HepG2 (cell line): ENCODE data around the gene EIF2B1. TPM values are rescaled to one million over a fixed set of nuclear protein-coding genes. Genes with fewer than 3 reads are reported as not detected.

Source experiments
- ATAC-seq: fragments of 200-7000 bp; cut with Tn5 transposase; 3 replicates; pipeline ENCODE4 v1.9.1; 2020; ENCODE audit warnings: mild to moderate bottlenecking, moderate library complexity
- Bru-seq: library from RNA; stranded (reverse); fragments of 400-500 nt; gene quantifications from one replicate; lab custom pipeline; 2021; lab: Mats Ljungman, UMichigan
- BruChase-seq, 2 experiments: library from RNA; stranded (reverse); fragments of 400-500 nt; gene quantifications; one replicate each; lab custom pipeline; 2021; lab: Mats Ljungman, UMichigan
- BruUV-seq: library from RNA; stranded (reverse); fragments of 400-500 nt; replicated peaks from 2 replicates; lab custom pipeline; 2021; lab: Mats Ljungman, UMichigan
- CTCF ChIA-PET: fragments of 300-600 bp; formaldehyde crosslinking; extraction: SDS; loops from one replicate; lab custom pipeline; 2021; ENCODE audit warnings: low total read pairs, inconsistent platforms, low intra/inter-chr PET ratio; lab: Yijun Ruan, JAX
- POLR2A ChIA-PET: fragments of 350-600 bp; sonication (Branson Sonifier 250); formaldehyde crosslinking; loops from one replicate; lab custom pipeline; 2020; ENCODE audit warnings: antibody characterized with exemption, inconsistent platforms; lab: Yijun Ruan, JAX
- DNase-seq: peaks from one replicate; pipeline ENCODE4 v3.0.0-alpha.2; 2015; ENCODE audit warnings: low spot score
- FAIRE-seq: peaks from 3 replicates; lab custom pipeline; 2011; peaks lifted over from hg19 to GRCh38; lab: Jason Lieb, UNC
- H2AFZ ChIP-seq: one replicate; pipeline ENCODE4 v1.6.1; 2011; ENCODE audit warnings: low read length, inconsistent platforms
- H3K27ac ChIP-seq: fragments of 300-600 bp; 3 replicates; pipeline ENCODE4 v1.8.0; 2011; ENCODE audit warnings: mixed run types, mild to moderate bottlenecking, mixed read lengths, low read length, inconsistent platforms; ENCODE audit not compliant: insufficient read depth; ENCODE audit errors: extremely low read length
- H3K27me3 ChIP-seq, 2 experiments: fragments of 200-600 bp in 1 of 2; 2 replicates in 1 of 2; 3 replicates in 1 of 2; pipeline versions ENCODE4 v1.6.0 to v1.8.0; 2011; ENCODE audit warnings: low read length in 2 of 2, mild to moderate bottlenecking in 2 of 2, moderate library complexity in 2 of 2, inconsistent platforms in 1 of 2; ENCODE audit not compliant: insufficient read depth in 2 of 2, control insufficient read depth in 1 of 2
- H3K36me3 ChIP-seq, 2 experiments: fragments of 200-600 bp in 1 of 2; replicated peaks in 1 of 2; 2 replicates in 1 of 2; 3 replicates in 1 of 2; pipeline versions ENCODE4 v1.5.1 to v1.8.0; 2011; ENCODE audit warnings: low read length in 2 of 2, inconsistent platforms in 1 of 2; ENCODE audit not compliant: insufficient read depth in 2 of 2, control insufficient read depth in 1 of 2
- H3K4me1 ChIP-seq: 2 replicates; pipeline ENCODE4 v1.5.1; 2012; ENCODE audit warnings: low read length, inconsistent platforms; ENCODE audit not compliant: insufficient read depth
- H3K4me2 ChIP-seq: 2 replicates; pipeline ENCODE4 v1.6.0; 2011; ENCODE audit warnings: low read depth, low read length, inconsistent platforms
- H3K4me3 ChIP-seq, 3 experiments: fragments of 200-600 bp in 1 of 3; sonication (generic), shearing (Covaris generic) in 1 of 3; replicated peaks in 1 of 3; 2 replicates each; pipeline ENCODE4 v1.5.1; 2011 to 2016; ENCODE audit warnings: low read length in 3 of 3, inconsistent platforms in 2 of 3, low read depth in 2 of 3, mild to moderate bottlenecking in 2 of 3, control low read depth in 1 of 3, mixed read lengths in 1 of 3; ENCODE audit not compliant: insufficient read depth in 1 of 3
- H3K79me2 ChIP-seq: one replicate; pipeline ENCODE4 v1.6.1; 2011; ENCODE audit warnings: low read length, inconsistent platforms; ENCODE audit not compliant: insufficient read depth
- H3K9ac ChIP-seq: 2 replicates; pipeline ENCODE4 v1.6.0; 2011; ENCODE audit warnings: mild to moderate bottlenecking, low read depth, low read length, inconsistent platforms; ENCODE audit not compliant: insufficient read depth
- H3K9me3 ChIP-seq: 2 replicates; pipeline ENCODE4 v1.5.1; 2012; ENCODE audit warnings: mild to moderate bottlenecking, low read length
- H4K20me1 ChIP-seq: 2 replicates; pipeline ENCODE4 v1.6.0; 2011; ENCODE audit warnings: inconsistent platforms, mild to moderate bottlenecking, low read length, moderate library complexity; ENCODE audit not compliant: insufficient read depth
- ARNTL ChIP-seq: sonication (generic); formaldehyde crosslinking; IDR thresholded peaks from 2 replicates; pipeline ENCODE4 v1.4.0; 2020; ENCODE audit warnings: mild to moderate bottlenecking, missing genetic modification reagents
- CBFB ChIP-seq: sonication (generic); formaldehyde crosslinking; IDR thresholded peaks from 2 replicates; pipeline ENCODE4 v1.4.0; 2020; ENCODE audit warnings: missing genetic modification reagents
- FOXJ3 ChIP-seq: sonication (generic); formaldehyde crosslinking; IDR thresholded peaks from 2 replicates; pipeline ENCODE4 v1.4.0; 2020; ENCODE audit warnings: missing genetic modification reagents, mild to moderate bottlenecking, borderline replicate concordance
- FOXK2 ChIP-seq: fragments of 450-650 bp; IDR thresholded peaks from 2 replicates; pipeline ENCODE4 v1.6.1; 2016
- KLF9 ChIP-seq: IDR thresholded peaks from 2 replicates; pipeline ENCODE4 v1.6.1; 2016; ENCODE audit warnings: low read depth
- NFKBIZ ChIP-seq: IDR thresholded peaks from 2 replicates; pipeline ENCODE4 v1.6.1; 2018; ENCODE audit warnings: missing genetic modification reagents, missing compliant biosample characterization
- PITX1 ChIP-seq: sonication (generic); formaldehyde crosslinking; IDR thresholded peaks from 2 replicates; pipeline ENCODE4 v1.5.1; 2020; ENCODE audit warnings: mild to moderate bottlenecking, missing genetic modification reagents
- YY1 ChIP-seq: IDR thresholded peaks from 2 replicates; pipeline ENCODE4 v1.6.1; 2011; ENCODE audit warnings: low read length, low read depth, moderate library complexity, mild to moderate bottlenecking; ENCODE audit not compliant: insufficient read depth, insufficient replicate concordance
- ZZZ3 ChIP-seq: sonication (generic); formaldehyde crosslinking; IDR thresholded peaks from 2 replicates; pipeline ENCODE4 v1.4.0; 2020; ENCODE audit warnings: missing genetic modification reagents, mild to moderate bottlenecking, borderline replicate concordance
- WGBS: methylation state at CpG from one replicate; pipeline ENCODE4 v1.1.6; 2017; ENCODE audit warnings: low lambda C conversion rate; 5-methylcytosine and 5-hydroxymethylcytosine counted together
- in situ Hi-C: cut with HindIII; loops from 2 replicates; pipeline ENCODE4 v1.10.0; 2017; ENCODE audit warnings: low pct_unique_long_range_greater_than_20kb; ENCODE audit not compliant: extremely low pct_ligation_motif_present
- intact Hi-C: fragments of 100-400 bp; cut with micrococcal nuclease; formaldehyde crosslinking; loops from one replicate; pipeline ENCODE4 v1.10.0; 2022; ENCODE audit not compliant: unreplicated experiment
- long read RNA-seq, 2 experiments: library from RNA in 1 of 2; library from polyadenylated mRNA in 1 of 2; stranded (forward) in 1 of 2; unstranded in 1 of 2; transcript quantifications; one replicate each; pipeline ENCODE4 v2.0.0, GENCODE V29; 2019 to 2022
- polyA minus RNA-seq, 3 experiments: library from RNA; depleted of rRNA, polyadenylated mRNA; stranded (reverse); fragments of >200 nt; gene quantifications; 2 replicates each; pipeline ENCODE4 v1.2.3, GENCODE V29; 2011; ENCODE audit warnings: low replicate concordance in 1 of 3
- polyA plus RNA-seq, 8 experiments: library from polyadenylated mRNA; depleted of rRNA in 3 of 8; stranded (reverse) in 7 of 8; unstranded in 1 of 8; fragments of >200 nt; fragmentation: Illumina TruSeq in 4 of 8; extraction: Trizol in 4 of 8; gene quantifications; 2 replicates each; pipeline versions ENCODE4 v1.2.1 to v1.2.3, GENCODE V29; 2011 to 2016; ENCODE audit warnings: low read depth in 4 of 8, missing spikeins in 1 of 8, mixed read lengths in 1 of 8; ENCODE audit not compliant: insufficient read depth in 1 of 8
- total RNA-seq, 5 experiments: library from RNA; depleted of rRNA; stranded (reverse); fragments of >200 nt; fragmentation: Illumina TruSeq; extraction: Trizol; gene quantifications; 2 replicates each; pipeline ENCODE4 v1.2.3, GENCODE V29; 2016; ENCODE audit warnings: low read depth in 1 of 5
- TF ChIP-seq, protein P1 (sequence below): sonication (generic); formaldehyde crosslinking; conservative IDR thresholded peaks from 2 replicates; pipeline ENCODE4 v1.8.0; 2022; ENCODE audit warnings: low read depth, missing genetic modification reagents
- TF ChIP-seq, protein P2 (sequence below): IDR thresholded peaks from 2 replicates; pipeline ENCODE4 v1.6.1; 2018; ENCODE audit warnings: missing genetic modification reagents
- TF ChIP-seq, protein P3 (sequence below): IDR thresholded peaks from 2 replicates; pipeline ENCODE4 v1.6.1; 2016
- TF ChIP-seq, protein P4 (sequence below): sonication (generic); formaldehyde crosslinking; IDR thresholded peaks from 2 replicates; pipeline ENCODE4 v1.8.0; 2022; ENCODE audit warnings: missing genetic modification reagents, mild to moderate bottlenecking, borderline replicate concordance

Gene EIF2B1
- total RNA-seq (2016; rRNA removed; fragmentation: Illumina TruSeq; extraction: Trizol) (37.4 and 45.1 TPM in 2 replicates), polyA plus RNA-seq (2011; rRNA removed) (18.7 and 20.1 TPM in 2 replicates), polyA minus RNA-seq (2011; rRNA and poly(A)+ RNA removed; ENCODE audit: low replicate concordance) (6.3 and 19.6 TPM in 2 replicates), Bru-seq, nascent RNA (percentile 59 among the genes with signal in this experiment), BruChase-seq, experiment 1, labeled RNA remaining after a 6-hour chase (percentile 77 among the genes with signal in this experiment), BruChase-seq, experiment 2, labeled RNA remaining after a 2-hour chase (percentile 68 among the genes with signal in this experiment)
- 6.1 and 6.7 TPM in 2 replicates for total RNA-seq (2016; cell fraction: cytosol; rRNA removed; fragmentation: Illumina TruSeq; extraction: Trizol; ENCODE audit: low read depth)
- 35.8 and 45.7 TPM in 2 replicates for total RNA-seq (2016; cell fraction: insoluble cytoplasmic fraction; rRNA removed; fragmentation: Illumina TruSeq; extraction: Trizol)
- 12.7 and 13.4 TPM in 2 replicates for total RNA-seq (2016; cell fraction: membrane; rRNA removed; fragmentation: Illumina TruSeq; extraction: Trizol)
- 21.2 TPM in 2 replicates for total RNA-seq (2016; cell fraction: nucleus; rRNA removed; fragmentation: Illumina TruSeq; extraction: Trizol)
- 13.7 and 16.6 TPM in 2 replicates for polyA plus RNA-seq (2011; cell fraction: cytosol; rRNA removed)
- 34.5 and 45.8 TPM in 2 replicates for polyA plus RNA-seq (2011; cell fraction: nucleus; rRNA removed)
- polyA plus RNA-seq (2012) = 20.4 and 24.1 TPM in 2 replicates
- polyA plus RNA-seq (2016; cell fraction: cytosol; fragmentation: Illumina TruSeq; extraction: Trizol; ENCODE audit: low read depth) = 5.1 and 5.6 TPM in 2 replicates
- polyA plus RNA-seq (2016; cell fraction: insoluble cytoplasmic fraction; fragmentation: Illumina TruSeq; extraction: Trizol; ENCODE audit: low read depth) = 50.2 and 53.5 TPM in 2 replicates
- 10.5 and 10.8 TPM in 2 replicates for polyA plus RNA-seq (2016; cell fraction: membrane; fragmentation: Illumina TruSeq; extraction: Trizol; ENCODE audit: low read depth)
- 37.5 and 40.1 TPM in 2 replicates for polyA plus RNA-seq (2016; cell fraction: nucleus; fragmentation: Illumina TruSeq; extraction: Trizol; ENCODE audit: insufficient read depth, low read depth)
- polyA minus RNA-seq (2011; cell fraction: cytosol; rRNA and poly(A)+ RNA removed) = 5.5 and 6.0 TPM in 2 replicates
- polyA minus RNA-seq (2011; cell fraction: nucleus; rRNA and poly(A)+ RNA removed) = 15.8 and 17.0 TPM in 2 replicates
- long read RNA-seq, experiment 1, transcript EIF2B1-201 (9 exons, 2,477 nt) = major isoform, 81 of 106 reads
- long read RNA-seq, experiment 1, partial matches to known transcripts = 12 of 106 reads
- long read RNA-seq, experiment 1, other reads (novel, unspliced or antisense) = 13 of 106 reads
- long read RNA-seq, experiment 2, partial matches to known transcripts = 42 of 53 reads
- long read RNA-seq, experiment 2, other reads (novel, unspliced or antisense) = 10 of 53 reads

DNA sequence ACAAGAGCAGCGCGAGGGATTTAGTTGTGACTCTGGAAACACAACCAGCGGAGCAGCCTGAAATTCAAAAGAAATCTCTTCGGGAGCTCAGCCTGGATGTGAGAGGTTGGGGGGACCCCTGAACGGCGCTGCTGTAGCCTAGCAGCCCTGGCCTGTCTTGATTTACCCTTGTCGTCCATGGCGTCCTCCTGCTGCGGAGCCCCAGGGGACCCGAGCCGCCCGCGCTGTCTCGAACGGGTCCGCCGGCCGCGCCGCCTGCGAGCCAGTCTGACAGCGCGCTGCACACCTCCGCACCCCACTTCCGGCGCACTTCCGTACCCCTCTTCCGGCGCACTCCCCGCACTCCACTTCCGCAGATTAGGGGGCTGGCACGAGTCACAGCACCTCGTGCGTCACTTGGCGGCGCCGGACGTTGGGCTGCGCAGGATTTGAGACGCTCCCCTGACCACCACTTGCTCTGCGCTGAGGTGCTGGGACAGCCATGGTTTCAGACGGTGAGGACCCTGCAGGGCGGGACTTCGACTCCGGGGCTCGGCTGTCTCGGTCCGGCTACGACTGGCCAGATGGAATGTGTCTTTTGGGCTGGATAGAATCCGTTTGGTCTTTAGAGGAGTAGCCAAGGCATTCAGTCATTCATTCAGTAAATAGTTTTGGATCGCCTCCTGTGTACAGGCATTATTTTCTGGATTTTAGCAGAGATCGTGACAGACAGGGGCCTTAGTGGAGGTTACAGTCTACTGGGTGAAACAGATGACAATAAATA is at the start of gene EIF2B1, which contains the start of gene GTF2H3:
Gene EIF2B1 (minus strand): TSS at position 308 of the 763 bp plus-strand sequence. CDS start 129 bp downstream, at position 179.
Gene GTF2H3 (plus strand): TSS at position 451 of the 763 bp plus-strand sequence. CDS start 31 bp downstream, at position 482.
- Histone ChIP-seq H2AFZ (peak within 1 kb of the TSS; percentile 23), H3K27me3 (no peaks in the 10 kb centered on the region; a peak in 1 of 5 replicates), H3K9ac (peak within 1 kb of the TSS; percentile 99), H3K4me3 (peak within 1 kb of the TSS; percentile 91 to 98 (median 96)), H3K36me3 (peaks cover 11 to 20% of the 10 kb centered on the region in 2 experiments; a peak in 4 of 5 replicates), H3K9me3 (no peaks in the 10 kb centered on the region), H4K20me1 (no peaks in the 10 kb centered on the region), H3K27ac (peak within 1 kb of the TSS; percentile 91), H3K4me2 (peak within 1 kb of the TSS; percentile 82), H3K79me2 (peaks cover 30% of the 10 kb centered on the region), H3K4me1 (peaks cover 16% of the 10 kb centered on the region)
- ATAC-seq = peak; percentile 98
- in situ Hi-C loops = no loop called here
- under 1% methylated on average over 12 of the region's 52 CpGs for WGBS
- ChIA-PET CTCF (no interaction called here), POLR2A (interaction anchor here (1.3 kb wide), 2 partner anchors 78 to 268 kb away, joined by 3 to 8 read pairs; partner anchors contain the start of gene ATP6V0A2)
- FAIRE-seq = peak; percentile 86
- DNase-seq = peak; percentile 96
- BruUV-seq = no TSS peak
- intact Hi-C loops = no loop called here
- 0 out of 2 replicates have a peak, but pooled peaks have one; percentile 22 for TF ChIP-seq FOXJ3 (CRISPR knock-in tag)
- TF ChIP-seq CBFB (CRISPR knock-in tag) = peak; percentile 95
- TF ChIP-seq, protein P1, sequence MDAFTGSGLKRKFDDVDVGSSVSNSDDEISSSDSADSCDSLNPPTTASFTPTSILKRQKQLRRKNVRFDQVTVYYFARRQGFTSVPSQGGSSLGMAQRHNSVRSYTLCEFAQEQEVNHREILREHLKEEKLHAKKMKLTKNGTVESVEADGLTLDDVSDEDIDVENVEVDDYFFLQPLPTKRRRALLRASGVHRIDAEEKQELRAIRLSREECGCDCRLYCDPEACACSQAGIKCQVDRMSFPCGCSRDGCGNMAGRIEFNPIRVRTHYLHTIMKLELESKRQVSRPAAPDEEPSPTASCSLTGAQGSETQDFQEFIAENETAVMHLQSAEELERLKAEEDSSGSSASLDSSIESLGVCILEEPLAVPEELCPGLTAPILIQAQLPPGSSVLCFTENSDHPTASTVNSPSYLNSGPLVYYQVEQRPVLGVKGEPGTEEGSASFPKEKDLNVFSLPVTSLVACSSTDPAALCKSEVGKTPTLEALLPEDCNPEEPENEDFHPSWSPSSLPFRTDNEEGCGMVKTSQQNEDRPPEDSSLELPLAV (CRISPR knock-in tag) = no peak; the same call in 1 of the 2 replicates
- peak; percentile 68; the same call in 1 of the 2 replicates for TF ChIP-seq NFKBIZ
- TF ChIP-seq, protein P2, sequence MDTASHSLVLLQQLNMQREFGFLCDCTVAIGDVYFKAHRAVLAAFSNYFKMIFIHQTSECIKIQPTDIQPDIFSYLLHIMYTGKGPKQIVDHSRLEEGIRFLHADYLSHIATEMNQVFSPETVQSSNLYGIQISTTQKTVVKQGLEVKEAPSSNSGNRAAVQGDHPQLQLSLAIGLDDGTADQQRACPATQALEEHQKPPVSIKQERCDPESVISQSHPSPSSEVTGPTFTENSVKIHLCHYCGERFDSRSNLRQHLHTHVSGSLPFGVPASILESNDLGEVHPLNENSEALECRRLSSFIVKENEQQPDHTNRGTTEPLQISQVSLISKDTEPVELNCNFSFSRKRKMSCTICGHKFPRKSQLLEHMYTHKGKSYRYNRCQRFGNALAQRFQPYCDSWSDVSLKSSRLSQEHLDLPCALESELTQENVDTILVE (CRISPR knock-in tag) = peak; percentile 66; the same call in 1 of the 2 replicates
- TF ChIP-seq, protein P3, sequence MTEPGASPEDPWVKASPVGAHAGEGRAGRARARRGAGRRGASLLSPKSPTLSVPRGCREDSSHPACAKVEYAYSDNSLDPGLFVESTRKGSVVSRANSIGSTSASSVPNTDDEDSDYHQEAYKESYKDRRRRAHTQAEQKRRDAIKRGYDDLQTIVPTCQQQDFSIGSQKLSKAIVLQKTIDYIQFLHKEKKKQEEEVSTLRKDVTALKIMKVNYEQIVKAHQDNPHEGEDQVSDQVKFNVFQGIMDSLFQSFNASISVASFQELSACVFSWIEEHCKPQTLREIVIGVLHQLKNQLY (CRISPR knock-in tag) = peak; percentile 60; the same call in 1 of the 2 replicates
- TF ChIP-seq, protein P4, sequence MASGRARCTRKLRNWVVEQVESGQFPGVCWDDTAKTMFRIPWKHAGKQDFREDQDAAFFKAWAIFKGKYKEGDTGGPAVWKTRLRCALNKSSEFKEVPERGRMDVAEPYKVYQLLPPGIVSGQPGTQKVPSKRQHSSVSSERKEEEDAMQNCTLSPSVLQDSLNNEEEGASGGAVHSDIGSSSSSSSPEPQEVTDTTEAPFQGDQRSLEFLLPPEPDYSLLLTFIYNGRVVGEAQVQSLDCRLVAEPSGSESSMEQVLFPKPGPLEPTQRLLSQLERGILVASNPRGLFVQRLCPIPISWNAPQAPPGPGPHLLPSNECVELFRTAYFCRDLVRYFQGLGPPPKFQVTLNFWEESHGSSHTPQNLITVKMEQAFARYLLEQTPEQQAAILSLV (CRISPR knock-in tag) = peak; percentile 95
- peak; percentile 69; the same call in 1 of the 2 replicates for TF ChIP-seq KLF9 (CRISPR knock-in tag)
- TF ChIP-seq ZZZ3 (CRISPR knock-in tag) = peak; percentile 94; the same call in 1 of the 2 replicates
- peak; percentile 70 for TF ChIP-seq FOXK2
- TF ChIP-seq PITX1 (CRISPR knock-in tag) = peak; percentile 91
- TF ChIP-seq YY1 = peak; percentile 90
- TF ChIP-seq ARNTL (CRISPR knock-in tag) = peak; percentile 85
